Activated CD4-positive, alpha-beta T cell treated with anti-CD3 and anti-CD28 coated beads, Interleukin-2, amount 10 ng/mL, durations not matched to agents 24 days and 14 days (primary cell): ENCODE measurements around the gene ZNF414. TPM values are rescaled to one million over a fixed set of nuclear protein-coding genes. Genes with fewer than 3 reads are reported as not detected.

Experiments
- DNase-seq: peaks from one replicate; pipeline ENCODE4 v3.0.0; 2022
- H3K27ac Mint-ChIP-seq: one replicate; pipeline ENCODE4 v1.8.0; 2022; ENCODE audit warnings: mild to moderate bottlenecking, mixed read lengths
- H3K27me3 Mint-ChIP-seq: one replicate; pipeline ENCODE4 v1.8.0; 2022; ENCODE audit warnings: mixed read lengths
- H3K36me3 Mint-ChIP-seq: one replicate; pipeline ENCODE4 v1.8.0; 2022; ENCODE audit warnings: low read depth, mild to moderate bottlenecking, mixed read lengths
- H3K4me1 Mint-ChIP-seq: one replicate; pipeline ENCODE4 v1.8.0; 2021; ENCODE audit warnings: mixed read lengths
- H3K4me3 Mint-ChIP-seq: one replicate; pipeline ENCODE4 v1.8.0; 2022; ENCODE audit warnings: mild to moderate bottlenecking, moderate library complexity, mixed read lengths
- H3K9me3 Mint-ChIP-seq: one replicate; pipeline ENCODE4 v1.8.0; 2021; ENCODE audit warnings: mixed read lengths
- intact Hi-C: fragments of 100-400 bp; cut with micrococcal nuclease; formaldehyde crosslinking; loops from one replicate; pipeline ENCODE4 v1.15.1; 2023
- total RNA-seq: library from RNA; stranded (reverse); gene quantifications from 2 replicates; pipeline ENCODE4 v1.2.3, GENCODE V29; 2022

ZNF414 gene
- total RNA-seq, 1 donor from 2014 or later: 25.6 TPM

DNA sequence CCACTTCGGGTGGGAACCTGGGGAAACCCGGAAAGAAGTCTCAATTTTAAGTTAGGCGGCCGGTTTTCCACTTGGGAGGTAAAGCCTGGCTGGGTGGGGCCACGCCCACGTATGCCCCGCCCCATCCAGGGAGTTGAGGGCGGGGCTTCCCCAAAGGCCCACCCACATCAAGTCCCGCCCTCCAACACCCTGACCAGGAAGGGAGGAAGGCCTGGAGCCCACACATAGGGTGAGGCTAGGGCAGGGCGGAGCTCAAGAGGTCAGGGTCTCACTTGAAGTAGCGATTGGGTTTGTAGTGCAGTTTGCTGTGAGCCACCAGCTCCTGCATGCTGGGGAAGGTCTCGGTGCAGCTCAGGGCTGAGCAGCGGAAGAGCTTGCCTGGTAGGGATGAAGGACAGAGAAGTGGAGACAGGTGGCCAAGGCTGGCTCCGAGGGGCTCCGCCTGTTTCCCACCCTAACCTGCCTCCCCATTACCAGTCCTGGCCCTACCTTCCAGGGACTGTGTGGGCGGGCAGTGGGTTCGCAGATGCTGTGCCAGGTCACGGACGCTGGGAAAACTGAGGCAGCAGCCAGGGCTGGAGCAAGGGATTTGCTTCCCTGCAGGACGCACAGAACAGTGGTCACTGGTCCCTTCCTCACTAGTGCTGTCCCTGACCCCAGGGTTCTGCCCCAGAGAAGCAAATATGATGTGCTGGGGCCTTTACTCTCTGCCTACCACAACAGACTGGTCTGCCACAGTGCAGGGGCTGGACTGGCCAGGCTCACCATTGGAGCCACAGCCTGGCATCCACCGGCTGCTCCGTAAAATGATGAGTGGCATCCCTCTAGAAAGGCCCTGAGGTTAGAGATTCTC, 1.6 kb downstream of the ZNF414 start:
- peaks cover 24% of the 10 kb centered on the region for H3K4me1 Mint-ChIP-seq
- no peaks in the 10 kb centered on the region for H3K27me3 Mint-ChIP-seq
- peak overlapping the region; percentile 53 for H3K27ac Mint-ChIP-seq
- peak; percentile 78 for DNase-seq
- intact Hi-C loops: no loop called here
- peak overlapping the region; percentile 72 for H3K4me3 Mint-ChIP-seq
- H3K9me3 Mint-ChIP-seq: no peaks in the 10 kb centered on the region
- H3K36me3 Mint-ChIP-seq: peaks cover 14% of the 10 kb centered on the region

DNA sequence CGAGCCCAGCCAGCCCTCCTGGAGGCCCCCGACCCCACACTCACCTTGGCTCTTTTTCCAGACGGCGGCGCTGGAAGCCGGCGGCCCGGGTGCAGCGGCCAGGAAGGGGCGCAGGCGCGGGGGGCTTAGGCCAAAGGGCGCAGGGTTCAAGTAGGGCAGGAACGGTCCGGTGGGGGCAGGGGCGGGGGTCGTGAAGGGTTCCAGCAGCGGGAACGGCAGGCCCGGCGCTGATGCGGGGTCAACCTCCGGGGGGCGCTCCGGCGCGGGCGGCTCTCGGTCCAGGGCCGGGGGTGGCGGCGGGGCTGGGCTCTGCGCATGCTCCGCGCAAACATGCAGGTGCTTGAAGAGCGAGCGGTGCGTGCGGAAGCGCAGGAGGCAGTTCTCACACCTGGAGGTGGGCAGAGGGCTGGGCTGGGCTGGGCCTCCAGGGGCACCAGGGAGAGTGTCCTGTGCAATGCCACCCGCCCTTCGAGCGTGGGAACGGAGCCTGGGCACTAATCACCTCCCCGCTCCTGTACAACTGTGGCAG, 2.3 kb downstream of the ZNF414 start:
- H3K27me3 Mint-ChIP-seq: no peaks in the 10 kb centered on the region
- no peaks in the 10 kb centered on the region for H3K9me3 Mint-ChIP-seq
- H3K4me3 Mint-ChIP-seq: no peak overlapping the region
- H3K4me1 Mint-ChIP-seq: peaks cover 24% of the 10 kb centered on the region
- H3K27ac Mint-ChIP-seq: no peak overlapping the region
- peaks cover 14% of the 10 kb centered on the region for H3K36me3 Mint-ChIP-seq
- DNase-seq: no peak
- intact Hi-C loops: no loop called here

DNA sequence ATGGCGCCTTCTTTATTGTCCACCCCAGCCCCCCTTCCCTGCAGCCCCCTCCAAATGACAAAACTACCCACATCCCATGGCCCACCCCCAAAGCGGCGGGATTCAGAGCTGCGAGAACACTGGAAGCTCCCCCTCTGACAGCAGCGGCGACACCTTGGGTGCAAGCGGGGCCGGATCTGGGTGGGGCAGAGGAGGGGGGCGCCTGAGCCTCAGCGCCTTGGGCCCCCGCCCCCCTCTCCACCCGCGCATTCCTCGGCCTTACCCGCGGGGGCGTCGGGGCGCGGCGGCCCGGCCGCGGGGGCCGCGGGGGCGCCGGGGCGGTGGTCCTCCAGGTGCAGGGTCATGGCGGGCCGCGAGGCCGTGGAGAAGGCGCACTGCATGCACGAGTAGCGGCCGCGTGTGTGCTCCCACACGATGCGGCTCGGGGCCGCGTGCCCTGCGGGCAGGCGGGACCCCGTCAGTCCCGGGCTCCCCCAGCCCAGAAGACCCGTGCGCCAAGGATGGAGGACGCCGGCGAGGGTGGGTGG, 3.3 kb downstream of the ZNF414 start:
- peaks cover 25% of the 10 kb centered on the region for H3K4me1 Mint-ChIP-seq
- no peaks in the 10 kb centered on the region for H3K27me3 Mint-ChIP-seq
- DNase-seq: no peak
- H3K9me3 Mint-ChIP-seq: no peaks in the 10 kb centered on the region
- H3K27ac Mint-ChIP-seq: no peak overlapping the region
- H3K4me3 Mint-ChIP-seq: no peak overlapping the region
- intact Hi-C loops: no loop called here
- H3K36me3 Mint-ChIP-seq: peaks cover 14% of the 10 kb centered on the region

DNA sequence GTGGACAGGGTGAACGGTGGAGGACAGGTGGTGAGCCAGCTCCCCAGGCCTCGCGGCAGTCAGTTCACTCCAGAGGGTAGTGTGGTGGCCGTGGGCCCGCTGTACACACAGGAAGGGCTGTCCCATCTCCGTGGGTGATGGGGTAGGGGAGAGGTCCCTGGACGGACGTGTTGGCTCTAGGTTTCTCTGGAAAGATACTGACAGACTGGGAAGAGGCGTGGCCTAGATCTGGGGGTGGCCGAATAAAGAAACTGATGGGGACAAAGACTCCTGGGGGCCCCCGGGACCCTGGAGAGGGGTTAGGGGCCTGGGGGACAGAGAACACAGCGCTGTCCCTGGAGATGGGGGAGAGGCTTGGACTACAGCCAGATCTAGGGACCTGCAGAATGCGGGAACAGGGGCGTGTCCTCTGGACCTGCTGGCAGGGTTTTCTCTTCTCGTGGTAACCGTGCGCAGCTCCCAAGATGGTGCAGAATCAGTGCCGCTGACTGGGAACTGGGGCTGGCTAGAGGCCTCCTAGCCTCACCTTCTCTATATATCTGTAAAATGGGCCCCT, 7.5 kb downstream of the ZNF414 start:
- no peaks in the 10 kb centered on the region for H3K9me3 Mint-ChIP-seq
- H3K27ac Mint-ChIP-seq: peak overlapping the region; percentile 50
- no peak for DNase-seq
- H3K4me3 Mint-ChIP-seq: peak overlapping the region; percentile 93
- H3K36me3 Mint-ChIP-seq: peaks cover 4% of the 10 kb centered on the region
- no peaks in the 10 kb centered on the region for H3K27me3 Mint-ChIP-seq
- intact Hi-C loops: loop anchor here (5.0 kb wide), 1 partner anchor 154 kb away; no protein-coding TSS in a partner anchor
- peaks cover 12% of the 10 kb centered on the region for H3K4me1 Mint-ChIP-seq

DNA sequence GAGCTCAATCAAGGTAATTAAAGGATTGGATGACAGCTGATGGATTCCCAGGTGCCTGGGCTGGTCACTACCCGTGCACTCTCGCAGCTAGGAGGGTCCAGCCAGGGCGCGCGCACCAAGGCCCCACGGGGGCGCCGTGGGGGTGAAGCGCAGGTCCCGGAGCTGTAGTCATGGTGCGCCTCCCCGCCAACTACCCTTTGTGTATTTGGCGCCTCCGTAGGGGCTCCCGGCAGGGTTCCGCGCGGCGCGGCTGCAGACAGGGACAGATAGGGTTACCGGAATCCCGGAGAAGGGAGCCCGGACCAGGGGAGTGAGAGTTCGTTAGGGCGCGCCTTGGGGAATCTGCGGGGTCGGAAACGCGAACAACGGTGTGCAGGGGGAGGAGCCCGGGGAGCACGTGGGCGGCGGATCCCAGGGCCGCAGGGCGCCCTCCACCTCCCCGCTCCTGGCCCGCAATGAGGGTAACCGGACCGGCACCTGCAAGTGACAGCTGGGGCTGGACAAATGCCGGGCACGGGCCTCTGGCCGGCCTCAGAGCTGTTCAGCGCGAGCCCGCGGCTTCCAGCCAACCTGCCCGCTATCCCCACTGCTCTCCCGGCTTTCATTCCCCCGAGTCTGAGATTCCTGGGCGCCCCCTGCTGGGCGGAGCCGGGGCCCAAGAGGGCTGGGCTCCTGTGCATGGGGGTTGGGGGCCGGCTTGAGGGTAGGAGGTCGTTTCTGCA, 8.1 kb downstream of the ZNF414 start:
- Mint-ChIP-seq H3K27me3 (no peaks in the 10 kb centered on the region), H3K4me1 (peaks cover 12% of the 10 kb centered on the region), H3K27ac (peak overlapping the region; percentile 83), H3K4me3 (peak overlapping the region; percentile 93), H3K36me3 (peaks cover 4% of the 10 kb centered on the region), H3K9me3 (no peaks in the 10 kb centered on the region)
- intact Hi-C loops: loop anchor here (5.0 kb wide), 1 partner anchor 154 kb away; no protein-coding TSS in a partner anchor
- DNase-seq: peak; percentile 91

DNA sequence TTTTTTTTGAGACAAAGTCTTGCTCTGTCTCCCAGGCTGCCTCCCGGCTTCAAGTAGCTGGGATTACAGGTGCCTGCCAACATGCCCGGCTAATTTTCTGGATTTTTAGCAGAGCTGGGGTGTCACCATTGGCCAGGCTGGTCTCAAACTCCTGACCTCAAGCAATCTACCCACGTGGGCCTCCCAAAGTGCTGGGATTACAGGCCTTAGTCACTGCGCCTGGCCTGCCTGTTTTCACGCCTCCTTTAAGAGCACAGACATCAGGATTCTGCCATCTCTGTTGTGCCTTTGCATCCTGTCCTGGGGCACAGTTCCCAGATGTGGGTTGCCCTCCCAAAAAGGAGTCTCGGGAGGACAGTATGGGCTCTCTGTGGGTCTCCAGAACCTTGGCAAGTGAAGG, 9.0 kb downstream of the ZNF414 start:
- H3K36me3 Mint-ChIP-seq: peaks cover 3% of the 10 kb centered on the region
- H3K9me3 Mint-ChIP-seq: no peaks in the 10 kb centered on the region
- H3K27ac Mint-ChIP-seq: no peak overlapping the region
- peaks cover 19% of the 10 kb centered on the region for H3K4me1 Mint-ChIP-seq
- no peak for DNase-seq
- intact Hi-C loops: loop anchor here (5.0 kb wide), 1 partner anchor 153 kb away; no protein-coding TSS in a partner anchor
- H3K27me3 Mint-ChIP-seq: no peaks in the 10 kb centered on the region
- H3K4me3 Mint-ChIP-seq: peak overlapping the region; percentile 70

DNA sequence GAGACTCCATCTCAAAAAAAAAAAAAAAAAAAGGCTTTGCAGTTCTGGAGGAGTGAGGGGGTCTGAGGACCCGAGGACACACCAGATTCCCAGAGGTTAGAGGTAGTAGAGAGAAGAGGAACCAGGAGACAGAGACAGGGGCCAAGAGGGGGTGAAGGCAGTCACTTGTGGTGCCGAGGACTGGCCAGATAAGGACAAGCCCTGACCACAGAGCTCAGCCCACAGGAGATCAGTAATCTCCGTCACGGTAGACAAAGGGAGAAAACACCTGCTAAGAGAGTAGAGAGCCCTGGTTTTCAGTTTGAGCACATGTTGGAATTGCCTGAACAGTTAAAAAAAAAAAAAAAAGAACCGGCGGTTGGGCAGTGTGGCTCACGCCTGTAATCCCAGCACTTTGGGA, 9.8 kb downstream of the ZNF414 start:
- no peak overlapping the region for H3K27ac Mint-ChIP-seq
- intact Hi-C loops: no loop called here
- peaks cover 3% of the 10 kb centered on the region for H3K36me3 Mint-ChIP-seq
- no peaks in the 10 kb centered on the region for H3K27me3 Mint-ChIP-seq
- H3K4me1 Mint-ChIP-seq: peaks cover 19% of the 10 kb centered on the region
- no peaks in the 10 kb centered on the region for H3K9me3 Mint-ChIP-seq
- H3K4me3 Mint-ChIP-seq: peak overlapping the region; percentile 49
- DNase-seq: no peak

DNA sequence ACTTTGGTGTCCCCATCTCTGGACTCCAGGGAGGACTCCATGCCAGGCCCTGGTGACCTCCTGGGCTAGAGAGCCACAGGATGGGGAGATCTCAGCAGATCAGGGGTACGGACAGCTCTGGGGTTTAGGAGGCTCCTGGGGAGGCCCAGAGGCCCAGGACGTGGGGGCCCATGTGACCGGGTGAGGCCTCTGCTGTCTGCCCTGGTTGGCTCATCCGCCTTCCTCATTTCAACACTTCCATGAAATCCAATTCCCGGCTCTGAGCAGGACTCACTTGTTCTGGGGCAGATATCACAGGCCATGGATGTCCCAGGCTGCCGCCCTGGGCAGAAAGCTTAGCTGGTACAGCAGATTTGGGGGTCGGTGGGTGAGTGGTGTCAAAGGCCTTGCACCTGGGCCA, 10.5 kb downstream of the ZNF414 start:
- Mint-ChIP-seq H3K4me1 (peaks cover 19% of the 10 kb centered on the region), H3K9me3 (no peaks in the 10 kb centered on the region)
- intact Hi-C loops: no loop called here

DNA sequence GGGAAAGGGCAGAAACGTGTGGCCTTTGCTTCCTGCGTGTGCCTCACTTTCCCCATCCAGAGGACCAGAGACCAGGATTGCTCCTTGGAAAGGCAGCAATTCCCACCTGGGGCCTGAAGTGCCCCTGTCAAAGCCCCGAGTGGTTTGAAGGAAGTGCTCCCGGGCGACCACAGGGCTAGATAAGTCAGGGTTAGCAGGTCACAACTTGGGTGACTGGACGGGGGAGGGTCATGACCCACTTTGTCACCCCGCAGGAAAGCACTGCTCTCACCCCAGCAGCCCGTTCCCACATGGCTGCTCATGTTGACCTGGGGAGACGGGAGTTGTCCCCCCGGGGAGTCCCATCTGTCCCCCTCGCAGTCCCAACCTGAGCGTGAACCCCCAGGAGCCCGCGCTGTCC, 12.0 kb downstream of the ZNF414 start:
- H3K4me1 Mint-ChIP-seq: peaks cover 19% of the 10 kb centered on the region
- no peak overlapping the region for H3K4me3 Mint-ChIP-seq
- H3K9me3 Mint-ChIP-seq: no peaks in the 10 kb centered on the region
- no peak overlapping the region for H3K27ac Mint-ChIP-seq
- no peak for DNase-seq
- intact Hi-C loops: no loop called here
- no peaks in the 10 kb centered on the region for H3K27me3 Mint-ChIP-seq
- no peaks in the 10 kb centered on the region for H3K36me3 Mint-ChIP-seq

More for the DNA sequence above, 10.5 kb downstream of the ZNF414 start:
- Mint-ChIP-seq H3K27me3 (no peaks in the 10 kb centered on the region), H3K4me3 (no peak overlapping the region), H3K27ac (no peak overlapping the region), H3K36me3 (peaks cover 3% of the 10 kb centered on the region)
- no peak for DNase-seq

DNA sequence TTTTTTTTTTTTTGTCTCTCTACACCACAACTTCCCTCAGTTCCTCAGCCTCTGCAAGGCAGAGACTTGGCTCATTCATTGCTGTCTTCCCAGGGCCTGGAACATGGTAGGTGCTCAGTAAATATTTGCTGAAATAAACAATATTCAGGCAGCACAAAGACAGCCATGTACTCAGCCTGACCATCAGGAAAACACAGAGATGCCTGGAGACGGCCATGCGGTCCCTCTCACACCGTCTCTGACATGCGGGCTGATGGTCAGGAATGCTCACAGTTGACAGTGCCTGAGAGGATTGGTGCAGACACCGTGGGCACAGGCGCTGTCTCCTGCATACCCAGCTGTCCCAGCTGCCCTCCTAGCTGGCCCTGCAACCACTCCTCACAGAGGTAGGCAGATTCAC, 12.5 kb downstream of the ZNF414 start:
- no peak overlapping the region for H3K4me3 Mint-ChIP-seq
- H3K27me3 Mint-ChIP-seq: no peaks in the 10 kb centered on the region
- H3K4me1 Mint-ChIP-seq: peaks cover 19% of the 10 kb centered on the region
- intact Hi-C loops: no loop called here
- H3K36me3 Mint-ChIP-seq: no peaks in the 10 kb centered on the region
- DNase-seq: no peak
- no peak overlapping the region for H3K27ac Mint-ChIP-seq
- no peaks in the 10 kb centered on the region for H3K9me3 Mint-ChIP-seq

DNA sequence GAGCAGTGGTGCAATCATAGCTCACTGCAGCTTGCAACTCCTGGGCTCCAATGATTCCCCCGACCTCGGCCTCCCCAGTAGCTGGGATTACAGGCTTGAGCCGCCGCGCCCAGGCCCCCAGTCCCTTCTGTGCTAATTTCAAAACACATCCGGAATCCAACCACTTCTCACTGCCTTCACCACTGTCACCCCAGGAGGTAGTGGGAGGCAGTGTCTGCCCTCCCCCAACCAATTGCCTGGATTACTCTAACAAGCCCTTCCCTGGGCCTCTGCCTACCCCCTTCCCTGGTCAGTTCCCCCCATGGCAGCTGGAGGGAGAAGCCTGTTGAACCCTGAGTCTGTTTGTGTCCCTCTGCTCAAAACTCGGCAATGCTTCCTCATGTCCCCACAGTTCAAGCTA, 13.8 kb downstream of the ZNF414 start:
- no peaks in the 10 kb centered on the region for H3K9me3 Mint-ChIP-seq
- intact Hi-C loops: no loop called here
- H3K27me3 Mint-ChIP-seq: no peaks in the 10 kb centered on the region
- H3K4me1 Mint-ChIP-seq: peaks cover 15% of the 10 kb centered on the region
- H3K36me3 Mint-ChIP-seq: no peaks in the 10 kb centered on the region
- no peak overlapping the region for H3K27ac Mint-ChIP-seq
- no peak for DNase-seq
- no peak overlapping the region for H3K4me3 Mint-ChIP-seq

DNA sequence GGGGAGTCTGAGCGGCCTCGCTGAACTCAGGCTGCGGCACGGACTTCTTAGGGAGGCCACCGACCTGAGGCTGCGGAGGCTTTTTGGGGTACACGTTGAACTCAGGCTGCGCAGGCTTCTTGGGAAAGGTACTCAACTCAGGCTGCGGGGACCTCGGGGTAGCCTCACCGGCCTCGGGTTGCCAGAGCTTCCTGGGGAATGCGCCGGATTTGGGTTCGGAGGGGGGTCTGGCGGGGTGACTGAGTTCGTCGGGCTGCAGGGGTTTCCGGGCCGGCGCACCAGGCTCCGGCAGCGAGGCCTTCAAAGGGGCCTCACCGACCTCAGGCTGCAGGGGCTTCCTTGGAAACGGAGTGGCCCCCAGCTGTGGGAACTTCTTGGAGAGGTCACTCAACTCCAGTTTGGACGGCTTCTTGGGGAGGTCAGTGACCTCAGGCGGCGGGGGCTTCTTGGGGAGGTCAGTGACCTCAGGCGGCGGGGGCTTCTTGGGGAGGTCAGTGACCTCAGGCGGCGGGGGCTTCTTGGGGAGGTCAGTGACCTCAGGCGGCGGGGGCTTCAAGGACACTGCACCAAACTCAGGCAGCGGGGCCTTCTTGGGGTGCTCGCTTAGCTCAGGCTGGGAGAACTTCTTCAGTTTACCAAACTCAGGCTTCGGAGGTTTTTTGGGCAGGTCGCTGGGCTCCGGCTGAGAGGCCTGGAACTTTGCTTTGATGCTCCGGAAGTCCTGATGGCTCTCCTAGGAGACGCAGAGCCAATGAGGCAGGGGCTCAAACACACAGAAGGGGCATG, 14.7 kb downstream of the ZNF414 start:
- Mint-ChIP-seq H3K27me3 (no peaks in the 10 kb centered on the region), H3K4me3 (no peak overlapping the region), H3K9me3 (no peaks in the 10 kb centered on the region), H3K36me3 (no peaks in the 10 kb centered on the region), H3K27ac (no peak overlapping the region), H3K4me1 (peaks cover 15% of the 10 kb centered on the region)
- intact Hi-C loops: no loop called here
- DNase-seq: no peak

DNA sequence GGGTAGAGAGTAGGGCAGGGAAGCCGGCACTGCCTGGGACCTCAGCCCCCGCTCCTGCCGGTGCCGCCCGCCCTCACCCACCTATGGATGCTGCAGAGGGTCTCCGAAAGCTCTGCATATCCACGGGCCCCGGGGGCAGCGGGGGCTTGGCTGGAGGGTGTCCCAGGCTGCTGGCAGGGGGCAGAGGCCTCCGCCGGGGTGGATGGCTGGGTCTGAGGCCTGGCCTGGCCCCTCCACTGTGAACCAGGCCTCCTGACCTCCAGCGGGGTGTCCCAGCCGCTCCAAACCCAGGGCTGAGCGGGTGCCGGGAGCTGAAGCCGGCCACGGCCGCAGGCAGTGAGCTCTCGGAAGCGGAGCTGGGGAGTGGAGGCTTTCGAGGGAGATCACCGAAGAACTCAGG, 15.7 kb downstream of the ZNF414 start:
- no peaks in the 10 kb centered on the region for H3K27me3 Mint-ChIP-seq

More for the DNA sequence above, 15.7 kb downstream of the ZNF414 start:
- H3K36me3 Mint-ChIP-seq: no peaks in the 10 kb centered on the region
- H3K4me1 Mint-ChIP-seq: peaks cover 17% of the 10 kb centered on the region
- no peak overlapping the region for H3K4me3 Mint-ChIP-seq
- intact Hi-C loops: no loop called here
- no peak for DNase-seq
- H3K27ac Mint-ChIP-seq: no peak overlapping the region
- no peaks in the 10 kb centered on the region for H3K9me3 Mint-ChIP-seq
